Fibroblast of the aortic adventitia (primary cell): ENCODE results near the gene SF3B1. TPM values are rescaled to one million over a fixed set of nuclear protein-coding genes. Genes with fewer than 3 reads are reported as not detected.

ENCODE experiments used
- small RNA-seq: library from RNA; depleted of rRNA; stranded (forward); fragments of <200 nt; gene quantifications from one replicate; pipeline ENCODE3, GENCODE V24; 2012
- total RNA-seq: library from RNA; depleted of rRNA; stranded (reverse); fragments of >200 nt; gene quantifications from 2 replicates; pipeline ENCODE4 v1.2.3, GENCODE V29; 2012; ENCODE audit warnings: low replicate concordance

Gene SF3B1
- total RNA-seq, 1 donor, result 243 TPM

Small RNA genes within 50 kb of the gene (small RNA-seq; reads per million reads assigned to genes)
- not detected for gene RF00394
- not detected for gene RNU6-1029P

Other genes with a start within 250 kb of the SF3B1 start
- 2.5 and 29.2 TPM in 2 replicates for gene ANKRD44, start 124.2 kb downstream of the SF3B1 start, total RNA-seq
- 34.6 and 56.6 TPM in 2 replicates for gene COQ10B, start 18.5 kb upstream of the SF3B1 start, total RNA-seq
- gene HSPD1, start 64.8 kb upstream of the SF3B1 start, total RNA-seq, result 158 and 302 TPM in 2 replicates
- gene HSPE1, start 65.4 kb upstream of the SF3B1 start, total RNA-seq, result 66.3 and 98.5 TPM in 2 replicates
- 37.1 and 44.2 TPM in 2 replicates for gene MOB4, start 81.0 kb upstream of the SF3B1 start, total RNA-seq
- gene RFTN2, start 240.6 kb upstream of the SF3B1 start, total RNA-seq, result 6.4 and 16.4 TPM in 2 replicates